CD4-positive, alpha-beta T cell (primary cell): ENCODE measurements around the gene SDHB. TPM values are rescaled to one million over a fixed set of nuclear protein-coding genes. Genes with fewer than 3 reads are reported as not detected.

ENCODE experiments used
- ATAC-seq: fragments of 200-7000 bp; cut with Tn5 transposase; one replicate; pipeline ENCODE4 v1.10.0; 2022; ENCODE audit warnings: mild to moderate bottlenecking; ENCODE audit not compliant: poor library complexity
- CTCF ChIA-PET: fragments of 350-600 bp; sonication (Branson Sonifier 250); formaldehyde crosslinking; loops from one replicate; lab custom pipeline; 2021; ENCODE audit warnings: antibody characterized with exemption, inconsistent platforms; lab: Charles Lee
- POLR2A ChIA-PET: fragments of 350-600 bp; sonication (Branson Sonifier 250); formaldehyde crosslinking; loops from one replicate; lab custom pipeline; 2021; ENCODE audit warnings: antibody characterized with exemption, inconsistent platforms; lab: Charles Lee
- DNase-seq, 14 experiments: peaks; one replicate each; pipeline ENCODE4 v3.0.0-alpha.2; 2013 to 2020; ENCODE audit warnings: mixed read lengths in 2 of 14
- H3K27ac ChIP-seq, 2 donors: one replicate each; pipeline versions ENCODE4 v1.5.1 to v1.7.0; 2013; ENCODE audit warnings: low read length in 2 of 2, low read depth in 1 of 2, mild to moderate bottlenecking in 1 of 2
- H3K27me3 ChIP-seq, 2 experiments: 1 replicate in 1 of 2; 2 replicates in 1 of 2; pipeline versions ENCODE4 v1.6.1 to v1.7.0; 2013; ENCODE audit warnings: low read length in 2 of 2, control low read depth in 1 of 2, mild to moderate bottlenecking in 1 of 2, moderate library complexity in 1 of 2; ENCODE audit not compliant: insufficient read depth in 2 of 2, control insufficient read depth in 1 of 2
- H3K36me3 ChIP-seq: one replicate; pipeline ENCODE4 v1.6.1; 2013; ENCODE audit warnings: low read length, control low read depth; ENCODE audit not compliant: insufficient read depth
- H3K4me1 ChIP-seq: one replicate; pipeline ENCODE4 v1.6.1; 2013; ENCODE audit warnings: low read length, control low read depth; ENCODE audit not compliant: insufficient read depth
- H3K4me3 ChIP-seq: one replicate; pipeline ENCODE4 v1.5.1; 2013; ENCODE audit warnings: mild to moderate bottlenecking, low read length, moderate library complexity
- H3K9me3 ChIP-seq, 2 experiments: 1 replicate in 1 of 2; 2 replicates in 1 of 2; pipeline versions ENCODE4 v1.6.1 to v1.7.0; 2013; ENCODE audit warnings: low read length in 2 of 2, mild to moderate bottlenecking in 2 of 2, control low read depth in 1 of 2, moderate library complexity in 1 of 2; ENCODE audit not compliant: control insufficient read depth in 1 of 2, insufficient read depth in 1 of 2
- H3K27ac Mint-ChIP-seq: one replicate; pipeline ENCODE4 v1.8.0; 2020; ENCODE audit warnings: mixed read lengths
- H3K27me3 Mint-ChIP-seq: one replicate; pipeline ENCODE4 v1.8.0; 2021; ENCODE audit warnings: mixed read lengths
- H3K36me3 Mint-ChIP-seq: one replicate; pipeline ENCODE4 v1.8.0; 2021; ENCODE audit warnings: low read depth, mixed read lengths
- H3K4me1 Mint-ChIP-seq: one replicate; pipeline ENCODE4 v1.8.0; 2021; ENCODE audit warnings: low read depth, mixed read lengths
- H3K4me3 Mint-ChIP-seq: one replicate; pipeline ENCODE4 v1.8.0; 2020; ENCODE audit warnings: mild to moderate bottlenecking, mixed read lengths
- H3K9me3 Mint-ChIP-seq: one replicate; pipeline ENCODE4 v1.8.0; 2020; ENCODE audit warnings: mixed read lengths
- CTCF ChIP-seq: fragments of 200-600 bp; IDR thresholded peaks from one replicate; pipeline ENCODE4 v1.8.0; 2022; ENCODE audit warnings: antibody characterized with exemption, mild to moderate bottlenecking
- intact Hi-C, 2 experiments: fragments of 100-400 bp; cut with DNase I in 1 of 2; cut with micrococcal nuclease in 1 of 2; formaldehyde crosslinking; loops; one replicate each; pipeline versions ENCODE4 v1.15.1 to v1.9.0; 2023 to 2025; cut with DNase I, micrococcal nuclease
- total RNA-seq, 174 experiments: library from RNA in 2 of 174; stranded (reverse) in 2 of 174; gene quantifications; one replicate each; pipeline ENCODE4 v1.2.3 and lab custom pipeline; 2021 to 2026

Gene SDHB
- total RNA-seq, 2 experiments from 2014 or later, result 53.9 to 56.2 TPM

GRCh38 chr1:16969057-16969611 is 84.7 kb downstream of the SDHB start:
- ATAC-seq, result no peak
- H3K36me3 ChIP-seq, result peaks cover 33% of the 10 kb centered on the region
- no peak for DNase-seq
- H3K9me3 ChIP-seq, result no peaks in the 10 kb centered on the region
- intact Hi-C loops, result no loop called here
- Mint-ChIP-seq H3K9me3 (no peaks in the 10 kb centered on the region), H3K27ac (no peak overlapping the region), H3K4me3 (no peak overlapping the region), H3K4me1 (no peaks in the 10 kb centered on the region), H3K36me3 (peaks cover 24% of the 10 kb centered on the region), H3K27me3 (no peaks in the 10 kb centered on the region)
- TF ChIP-seq CTCF, result no peak
- no peaks in the 10 kb centered on the region for H3K4me1 ChIP-seq
- no peak overlapping the region for H3K27ac ChIP-seq
- no peak overlapping the region for H3K4me3 ChIP-seq
- no peaks in the 10 kb centered on the region for H3K27me3 ChIP-seq
- ChIA-PET POLR2A (no interaction called here), CTCF (no interaction called here)

Other genes starting within 250 kb of the SDHB start
- gene RNU1-2, start 158.1 kb downstream of the SDHB start, total RNA-seq, result 1,000 to 10,000 TPM; 4,982 to 5,937 TPM
- gene CROCC, start 132.1 kb downstream of the SDHB start, total RNA-seq, result 10 to 100 TPM; 47.4 to 49.7 TPM
- not detected for gene MFAP2, start 73.4 kb downstream of the SDHB start, total RNA-seq
- 10 to 100 TPM; 27.0 to 30.6 TPM for gene ATP13A2, start 42.1 kb downstream of the SDHB start, total RNA-seq
- under 1 TPM; 0.25 to 0.30 TPM for gene PADI2, start 65.4 kb upstream of the SDHB start, total RNA-seq
- gene PADI1, start 151.1 kb upstream of the SDHB start, total RNA-seq, result not detected
- not detected for gene PADI3, start 195.1 kb upstream of the SDHB start, total RNA-seq